Measurements from ENCODE around the gene ATG2A. TPM values are rescaled to one million over a fixed set of nuclear protein-coding genes. Genes with fewer than 3 reads are reported as not detected.

The ATG2A gene
- total and polyA plus RNA-seq, 9 of the 15 experiments (the other 6 are each of a cell fraction or from before 2014, with no cell fraction given): 0.25 to 45.9 (median 5.2) TPM

- no peak for TF ChIP-seq RBM39 (optimal IDR thresholded peaks at IDR 0.05; ENCODE audit: low read depth, low read length)
- TF ChIP-seq PHF20 (IDR thresholded peaks at IDR 0.05; ENCODE audit: partially characterized antibody): no peak
- TF ChIP-seq PKNOX1 (IDR thresholded peaks at IDR 0.05): no peak
- TF ChIP-seq PRMT5 (CRISPR knock-in tag; IDR thresholded peaks at IDR 0.05): no peak
- no peak for TF ChIP-seq NFATC3 (IDR thresholded peaks at IDR 0.05)
- TF ChIP-seq SAFB2 (IDR thresholded peaks at IDR 0.05; ENCODE audit: borderline replicate concordance, low read depth, low read length, severe bottlenecking): no peak
- no peak for TF ChIP-seq ZBTB34 (CRISPR knock-in tag; IDR thresholded peaks at IDR 0.05)
- TF ChIP-seq ZNF76 (CRISPR knock-in tag; IDR thresholded peaks at IDR 0.05; ENCODE audit: borderline replicate concordance): no peak
- TF ChIP-seq FOXA1 (IDR thresholded peaks at IDR 0.05; ENCODE audit: borderline replicate concordance): no peak
- no peak for TF ChIP-seq GMEB1 (CRISPR knock-in tag; IDR thresholded peaks at IDR 0.05)
- TF ChIP-seq HNRNPLL (IDR thresholded peaks at IDR 0.05; ENCODE audit: low read depth, low read length, poor library complexity, severe bottlenecking): no peak
- peak in 1 of 3 experiments; percentile 74; a peak in 2 of 6 replicates for TF ChIP-seq ZBTB11 (CRISPR knock-in tag; IDR thresholded peaks at IDR 0.05)
- no peak for TF ChIP-seq ZNF589 (CRISPR knock-in tag; IDR thresholded peaks at IDR 0.05; ENCODE audit: low read depth)
- TF ChIP-seq RBM22 (IDR thresholded peaks at IDR 0.05; ENCODE audit: low read depth, low read length, poor library complexity, severe bottlenecking): no peak
- no peak for TF ChIP-seq LCOR (CRISPR knock-in tag; IDR thresholded peaks at IDR 0.05)
- TF ChIP-seq SRSF7 (optimal IDR thresholded peaks at IDR 0.05; ENCODE audit: low read depth, low read length): no peak
- TF ChIP-seq ADNP (tag; IDR thresholded peaks at IDR 0.05): peak; percentile 83
- peak; percentile 52; the same call in 1 of the 2 replicates for TF ChIP-seq ETV5 (CRISPR knock-in tag; IDR thresholded peaks at IDR 0.05; ENCODE audit: low read depth)
- TF ChIP-seq ZBTB7A (IDR thresholded peaks at IDR 0.05; ENCODE audit: borderline replicate concordance, control insufficient read depth, low read depth, low read length): peak; percentile 83; the same call in 1 of the 2 replicates
- TF ChIP-seq ZNF717 (CRISPR knock-in tag; IDR thresholded peaks at IDR 0.05): no peak
These were observed 28.1 kb downstream of the ATG2A start (continued) for GRCh38 chr11:64888729-64889511.

Measured in K562 (cell line).